ENCODE data around the gene TBC1D14.

The TBC1D14 gene, protein sequence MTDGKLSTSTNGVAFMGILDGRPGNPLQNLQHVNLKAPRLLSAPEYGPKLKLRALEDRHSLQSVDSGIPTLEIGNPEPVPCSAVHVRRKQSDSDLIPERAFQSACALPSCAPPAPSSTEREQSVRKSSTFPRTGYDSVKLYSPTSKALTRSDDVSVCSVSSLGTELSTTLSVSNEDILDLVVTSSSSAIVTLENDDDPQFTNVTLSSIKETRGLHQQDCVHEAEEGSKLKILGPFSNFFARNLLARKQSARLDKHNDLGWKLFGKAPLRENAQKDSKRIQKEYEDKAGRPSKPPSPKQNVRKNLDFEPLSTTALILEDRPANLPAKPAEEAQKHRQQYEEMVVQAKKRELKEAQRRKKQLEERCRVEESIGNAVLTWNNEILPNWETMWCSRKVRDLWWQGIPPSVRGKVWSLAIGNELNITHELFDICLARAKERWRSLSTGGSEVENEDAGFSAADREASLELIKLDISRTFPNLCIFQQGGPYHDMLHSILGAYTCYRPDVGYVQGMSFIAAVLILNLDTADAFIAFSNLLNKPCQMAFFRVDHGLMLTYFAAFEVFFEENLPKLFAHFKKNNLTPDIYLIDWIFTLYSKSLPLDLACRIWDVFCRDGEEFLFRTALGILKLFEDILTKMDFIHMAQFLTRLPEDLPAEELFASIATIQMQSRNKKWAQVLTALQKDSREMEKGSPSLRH

DNA sequence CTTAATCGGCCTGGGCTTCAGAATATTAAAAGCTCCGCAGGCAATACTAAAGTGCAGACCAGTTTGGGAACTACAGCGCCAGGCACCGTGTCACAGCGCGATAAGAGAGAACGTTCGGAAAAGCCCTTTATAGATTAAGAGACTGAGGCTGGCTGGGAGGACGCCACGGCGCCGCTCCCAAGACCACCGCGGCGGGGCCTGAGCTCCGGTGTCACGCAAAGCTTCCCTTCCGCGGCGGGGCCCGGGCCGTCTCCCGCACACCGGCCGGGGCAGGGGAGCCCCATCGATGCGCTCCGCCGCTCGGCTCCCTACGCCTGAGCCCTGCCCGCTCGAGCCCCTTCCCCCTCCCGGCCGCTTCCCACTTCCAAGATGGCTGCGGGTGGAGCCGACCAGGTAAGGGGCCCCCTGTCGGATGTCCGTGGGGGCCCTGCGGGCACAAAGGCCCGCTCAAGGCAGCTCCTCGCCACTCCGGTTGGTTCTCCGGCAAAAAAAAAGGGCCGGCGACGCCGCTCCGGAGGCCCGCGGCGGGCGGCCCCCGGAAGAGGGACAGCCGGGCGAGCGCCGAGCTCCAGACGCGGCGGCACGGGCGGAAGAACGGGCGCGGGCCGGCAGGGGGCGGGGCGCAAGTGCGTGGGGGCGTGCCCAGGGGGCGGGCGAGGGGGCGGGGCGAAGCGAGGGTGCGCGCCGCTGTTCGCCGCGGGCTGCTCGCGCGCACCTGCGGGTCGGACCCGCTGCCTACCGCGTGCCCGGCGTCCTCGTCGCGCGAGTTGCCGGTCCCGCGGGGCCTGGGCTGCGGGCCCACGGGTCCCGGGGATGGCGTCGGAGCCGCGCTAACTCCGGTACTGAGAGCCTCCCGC lies at the start of gene TBC1D14:
Gene TBC1D14, plus strand, starts transcription at position 714 of the 857 bp plus-strand sequence. CDS start 13,564 bp downstream, outside the sequence.
- peak; percentile 86 for DNase-seq

DNA sequence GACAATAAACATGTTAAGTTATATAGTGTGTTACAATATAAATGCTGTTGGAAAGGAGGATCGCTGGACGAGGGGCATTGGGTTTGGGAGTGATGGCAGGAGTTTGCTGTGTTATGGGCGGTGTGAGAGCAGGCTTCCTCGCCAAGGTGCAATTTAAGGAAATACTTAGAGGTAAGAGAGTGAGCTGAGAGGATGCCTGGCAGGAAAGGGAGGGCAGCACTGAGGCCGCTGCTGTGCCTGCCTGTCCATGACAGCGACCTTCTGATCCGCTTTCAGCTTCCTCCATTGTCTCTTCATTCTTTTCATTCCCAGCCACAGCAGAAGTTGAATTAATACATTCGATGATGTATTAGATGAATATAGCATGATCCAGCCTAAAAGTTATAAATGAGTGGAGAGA lies 41.2 kb upstream of the TBC1D14 start:
- no peak for DNase-seq

DNA sequence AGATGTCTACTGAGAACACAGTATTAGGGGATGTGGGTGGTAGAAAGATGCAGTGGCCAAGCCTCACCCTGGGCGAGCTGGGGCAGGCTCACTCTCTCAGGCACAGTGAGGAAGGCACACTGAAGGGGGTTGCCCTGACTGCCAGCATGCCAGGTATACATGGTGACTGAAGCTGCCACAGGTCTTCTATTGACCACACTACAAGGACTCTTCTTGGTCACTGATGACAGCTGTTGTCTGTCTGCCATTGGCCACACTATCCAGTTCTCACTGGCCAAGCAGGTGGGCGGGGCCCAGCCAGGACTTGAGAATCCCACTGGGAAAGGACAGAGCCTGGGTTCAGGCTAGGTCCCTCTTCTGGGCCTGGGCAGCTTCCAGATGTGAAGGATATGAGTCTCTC lies 39.7 kb upstream of the TBC1D14 start:
- no peak for DNase-seq

DNA sequence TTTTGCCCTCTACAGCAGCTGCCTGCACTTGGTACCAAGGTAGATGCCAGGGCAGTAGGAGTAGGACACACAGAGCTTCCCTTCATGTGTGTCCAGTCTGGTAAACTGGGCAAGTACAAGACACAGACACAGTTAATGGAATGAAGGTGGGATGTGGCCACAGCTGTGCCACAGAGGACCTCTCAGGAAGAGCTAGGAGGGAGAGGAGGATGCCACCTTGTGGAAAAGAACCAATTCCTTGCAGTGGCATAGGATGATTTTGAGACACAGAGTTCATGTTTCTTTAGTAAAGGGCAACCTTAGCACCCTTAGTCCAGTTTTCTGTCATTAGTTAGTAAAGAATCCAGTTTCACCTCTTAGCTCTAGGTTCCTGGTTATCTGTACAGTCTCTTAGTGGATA lies 36.3 kb upstream of the TBC1D14 start:
- no peak for DNase-seq

DNA sequence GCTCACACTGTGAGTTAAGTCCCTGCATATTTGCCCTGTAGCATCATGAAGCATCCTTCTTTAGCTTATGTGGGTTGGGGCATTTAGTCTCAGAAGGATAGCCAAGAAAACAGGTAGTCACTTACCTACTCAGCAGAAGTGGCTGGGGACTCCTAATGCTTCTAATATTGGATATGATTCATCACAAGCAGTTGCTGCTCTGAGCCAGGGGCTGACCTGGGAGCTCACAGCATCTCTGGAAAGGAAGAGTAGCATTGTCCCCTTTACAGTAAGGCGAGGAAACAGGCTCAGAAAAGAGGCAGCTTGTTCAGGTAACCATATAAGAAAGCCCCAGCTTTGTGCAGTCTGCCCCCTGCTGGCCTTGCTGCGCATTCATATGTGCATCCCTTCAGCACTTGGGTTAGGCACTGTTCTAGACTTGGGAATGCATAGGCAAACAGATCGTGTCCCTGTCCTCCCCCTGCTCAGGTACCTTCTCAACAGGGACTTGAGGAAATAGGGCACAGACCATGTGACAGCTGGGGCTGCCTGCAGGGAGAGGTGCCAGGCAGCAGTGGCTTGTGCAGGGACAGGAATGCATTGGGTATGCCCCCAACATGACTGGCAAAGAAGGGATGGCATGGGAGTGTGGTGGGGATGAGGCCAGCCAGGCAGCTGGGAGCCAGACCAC lies 35.7 kb upstream of the TBC1D14 start:
- peak; percentile 85 for DNase-seq

DNA sequence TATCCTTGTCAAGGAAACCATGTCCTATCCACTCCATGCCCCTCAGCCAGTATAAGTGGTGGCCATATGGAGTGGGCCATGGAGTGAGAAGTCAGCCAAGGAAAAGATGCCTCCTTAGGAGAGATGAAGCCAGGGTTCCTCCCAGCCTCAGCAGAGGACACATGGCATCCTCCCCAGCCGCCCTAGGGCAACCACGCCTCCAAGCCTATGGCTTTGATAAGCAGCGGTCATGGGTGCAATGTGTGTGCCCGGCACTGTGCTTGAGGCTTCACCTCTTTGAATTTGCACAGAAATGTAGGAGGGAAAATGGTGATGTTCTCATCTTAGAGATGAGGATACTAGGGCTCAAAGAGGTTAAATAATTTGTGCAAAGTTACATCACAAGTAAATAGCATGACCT lies 34.6 kb upstream of the TBC1D14 start:
- DNase-seq = no peak

DNA sequence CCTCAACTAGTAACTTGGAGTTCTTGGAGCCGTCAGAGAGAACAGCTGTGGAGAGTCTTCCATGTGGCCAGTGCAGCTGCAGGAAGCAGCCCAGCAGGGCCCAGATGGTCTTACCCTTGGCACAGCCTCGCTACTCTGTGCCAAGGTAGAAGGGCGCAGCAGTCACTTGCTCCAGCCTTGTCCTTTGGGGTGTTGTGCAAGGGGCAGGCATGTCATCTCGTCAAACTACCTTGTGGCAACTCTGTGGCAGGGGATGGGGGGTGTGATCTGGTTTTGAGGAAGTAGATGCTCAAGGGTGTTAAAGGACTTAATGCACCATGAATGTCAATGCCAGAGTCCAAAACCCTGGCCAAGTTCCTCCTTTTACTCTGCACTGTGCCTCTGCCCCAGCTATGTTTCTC lies 34.2 kb upstream of the TBC1D14 start:
- DNase-seq = no peak

DNA sequence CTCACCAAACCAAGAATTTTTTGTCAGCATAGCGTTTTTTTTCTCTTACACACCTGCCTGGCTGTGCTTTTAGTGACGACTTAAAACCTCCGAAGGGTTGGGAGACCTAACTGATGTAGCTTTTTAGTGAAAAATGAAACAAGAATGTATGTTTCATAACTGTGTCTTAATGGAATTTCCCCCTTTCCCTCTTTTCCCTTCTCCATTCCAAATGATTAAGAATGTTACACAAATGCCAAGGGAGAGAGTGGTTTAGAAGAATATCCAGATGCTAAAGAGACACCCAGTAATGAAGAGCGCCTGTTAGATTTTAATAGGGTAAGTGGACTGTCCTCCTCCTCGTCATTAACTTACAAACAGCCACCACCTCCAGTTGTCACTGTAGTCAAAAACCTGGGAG lies 33.2 kb upstream of the TBC1D14 start:
- no peak for DNase-seq

DNA sequence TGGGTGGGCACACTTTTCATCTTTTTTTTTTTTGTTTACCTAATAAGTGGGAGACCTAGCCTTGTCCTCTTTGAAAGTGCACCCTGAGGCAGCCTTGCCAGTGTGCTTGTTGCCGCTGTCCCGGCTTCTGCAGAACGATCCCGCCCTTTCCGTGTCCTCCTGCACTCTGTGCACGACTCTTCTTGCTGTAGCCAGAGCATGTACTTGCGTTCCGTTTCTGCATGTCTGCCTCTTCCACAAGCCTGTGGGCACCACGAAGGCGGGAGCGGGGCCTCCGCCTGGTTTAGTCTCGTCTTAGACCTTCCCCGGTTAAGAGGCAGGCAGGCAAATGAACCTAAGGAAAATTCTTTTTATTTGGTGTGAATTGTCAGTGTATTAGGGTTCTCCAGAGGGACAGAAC lies 32.6 kb upstream of the TBC1D14 start:
- DNase-seq = no peak

DNA sequence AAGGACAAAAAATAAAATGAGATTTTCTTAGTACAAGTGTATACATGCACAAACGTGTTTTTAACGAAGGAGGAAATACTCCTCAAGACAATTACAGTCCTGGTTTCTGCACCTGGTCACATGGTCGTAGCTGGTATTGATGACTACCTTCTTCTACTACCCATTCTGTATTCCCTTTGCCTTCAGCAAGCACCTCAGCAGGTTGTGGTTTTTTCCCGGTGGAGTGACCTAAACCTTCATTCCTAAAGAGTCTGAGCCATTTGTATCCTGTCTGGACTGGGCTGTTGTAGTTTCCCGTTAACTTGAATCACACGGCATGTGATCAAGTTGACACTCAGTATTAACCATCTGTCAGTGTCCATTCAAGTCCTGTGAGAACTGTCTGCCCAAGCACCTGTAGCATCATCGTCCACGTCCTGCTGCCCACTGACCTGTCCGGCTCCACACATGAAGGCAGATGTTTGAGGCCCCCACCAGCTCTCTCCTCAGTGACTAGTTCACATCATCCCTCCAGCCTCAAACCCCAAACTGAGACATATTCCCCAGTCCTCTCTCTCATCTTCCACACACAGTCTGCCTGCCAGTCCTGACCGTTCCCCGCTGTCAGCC lies 31.1 kb upstream of the TBC1D14 start:
- no peak for DNase-seq

DNA sequence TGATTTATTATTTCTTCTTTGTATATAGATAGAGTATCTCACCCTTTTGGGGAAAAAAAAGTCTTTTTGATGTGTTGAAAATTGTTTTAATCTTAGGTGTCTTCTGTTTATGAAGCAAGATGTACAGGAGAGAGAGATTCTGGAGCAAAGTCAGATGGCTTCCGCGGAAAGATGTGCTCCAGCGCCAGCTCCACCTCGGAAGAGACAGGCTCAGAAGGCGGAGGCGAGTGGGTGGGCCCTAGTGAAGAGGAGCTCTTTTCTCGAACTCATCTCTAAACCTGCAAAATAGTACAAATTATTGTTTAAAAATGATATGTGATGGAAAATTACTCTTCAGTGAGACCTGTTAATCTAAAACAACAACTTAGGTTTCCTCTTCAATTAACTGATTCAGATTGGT lies 28.9 kb upstream of the TBC1D14 start:
- DNase-seq = no peak

DNA sequence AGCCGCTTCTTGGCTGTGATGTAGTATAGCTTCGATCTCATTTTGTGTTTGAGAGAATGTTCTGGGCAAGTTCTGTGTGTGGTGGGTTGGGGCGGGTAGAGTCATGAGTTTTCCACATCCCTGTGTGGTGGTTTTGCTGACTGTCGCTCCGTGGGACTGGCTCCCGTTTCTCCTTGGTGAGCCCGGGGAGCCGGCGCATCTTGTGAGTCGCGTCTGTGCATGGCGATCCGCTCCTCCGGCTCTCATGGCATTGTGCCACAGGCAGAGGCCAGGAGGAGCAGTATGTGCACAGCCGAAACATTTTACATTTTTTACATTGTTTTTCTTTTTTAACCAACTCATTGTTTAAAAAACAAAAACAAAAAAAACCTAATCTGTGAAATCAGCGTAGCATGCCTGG lies 27.7 kb upstream of the TBC1D14 start:
- DNase-seq = no peak

DNA sequence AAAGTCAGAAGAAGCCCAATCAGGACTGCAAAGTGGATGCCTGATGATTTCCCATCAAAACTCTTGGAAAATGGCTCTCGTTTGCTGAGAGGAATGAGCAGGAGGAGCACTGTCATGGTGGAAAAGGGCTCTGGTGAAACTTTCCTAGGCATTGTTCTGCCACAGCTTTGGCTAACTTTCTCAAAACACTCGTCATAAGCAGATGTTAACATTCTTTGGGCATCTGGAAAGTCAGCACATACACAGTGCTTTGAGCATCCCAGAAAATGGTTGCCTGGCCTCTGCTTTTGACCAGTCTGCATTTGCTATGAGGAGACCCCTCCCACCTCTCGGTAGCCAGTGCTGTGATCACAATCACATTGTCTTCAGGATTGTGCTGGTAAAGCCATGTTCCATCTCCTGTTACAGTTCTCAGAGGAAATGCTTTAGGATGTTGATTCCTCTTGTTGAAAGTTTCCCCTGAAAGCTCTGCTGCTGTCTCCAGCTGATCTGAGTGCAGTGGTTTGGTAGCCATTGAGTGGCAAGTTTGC lies 25.2 kb upstream of the TBC1D14 start:
- no peak for DNase-seq

DNA sequence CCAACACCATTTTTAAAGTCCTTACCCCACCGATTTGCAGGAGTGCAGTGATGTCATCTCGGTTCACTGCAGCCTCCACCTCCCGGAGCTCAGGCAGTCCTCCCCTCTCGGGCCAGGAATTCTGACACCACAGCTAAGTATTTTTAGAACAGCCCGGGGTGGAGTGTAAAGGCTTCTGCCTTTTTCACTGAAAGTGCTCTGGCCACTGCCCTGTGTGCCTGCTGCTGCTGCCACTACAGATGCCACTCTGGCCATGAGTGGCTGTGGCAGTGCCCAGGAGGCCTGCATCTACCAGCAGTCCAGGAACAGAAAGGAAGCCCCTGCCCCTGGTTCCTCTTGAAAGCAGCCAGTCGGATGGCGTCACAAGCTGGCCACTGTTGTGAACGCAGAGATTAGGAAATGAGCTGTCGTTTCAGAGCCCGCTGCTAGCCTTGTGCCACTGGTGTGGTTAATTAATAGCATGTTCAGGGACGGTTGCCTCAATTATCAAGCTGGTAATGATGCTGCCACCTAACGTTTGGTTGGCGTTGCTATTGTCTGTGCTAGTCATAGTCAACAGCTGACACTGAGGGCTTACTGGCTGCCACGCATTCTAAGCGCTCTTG lies 23.6 kb upstream of the TBC1D14 start:
- DNase-seq = no peak

DNA sequence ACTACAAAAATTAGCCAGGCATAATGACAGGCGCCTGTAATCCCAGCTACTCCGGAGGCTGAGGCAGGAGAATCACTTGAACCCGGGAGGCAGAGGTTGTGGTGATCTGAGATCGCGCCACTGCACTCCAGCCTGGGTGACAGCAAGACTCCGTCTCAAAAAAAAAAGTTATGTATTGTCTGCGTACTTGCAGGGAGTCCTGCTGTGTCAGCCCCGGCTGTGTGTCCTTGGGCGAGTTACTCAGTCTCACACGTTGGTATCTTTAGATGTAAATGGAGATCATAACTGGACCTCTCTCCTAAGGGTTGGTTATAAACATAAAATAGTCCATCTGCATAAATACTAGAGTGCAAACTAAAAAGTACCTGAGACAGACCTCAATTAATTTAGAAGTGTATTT lies 22.7 kb upstream of the TBC1D14 start:
- DNase-seq = no peak

DNA sequence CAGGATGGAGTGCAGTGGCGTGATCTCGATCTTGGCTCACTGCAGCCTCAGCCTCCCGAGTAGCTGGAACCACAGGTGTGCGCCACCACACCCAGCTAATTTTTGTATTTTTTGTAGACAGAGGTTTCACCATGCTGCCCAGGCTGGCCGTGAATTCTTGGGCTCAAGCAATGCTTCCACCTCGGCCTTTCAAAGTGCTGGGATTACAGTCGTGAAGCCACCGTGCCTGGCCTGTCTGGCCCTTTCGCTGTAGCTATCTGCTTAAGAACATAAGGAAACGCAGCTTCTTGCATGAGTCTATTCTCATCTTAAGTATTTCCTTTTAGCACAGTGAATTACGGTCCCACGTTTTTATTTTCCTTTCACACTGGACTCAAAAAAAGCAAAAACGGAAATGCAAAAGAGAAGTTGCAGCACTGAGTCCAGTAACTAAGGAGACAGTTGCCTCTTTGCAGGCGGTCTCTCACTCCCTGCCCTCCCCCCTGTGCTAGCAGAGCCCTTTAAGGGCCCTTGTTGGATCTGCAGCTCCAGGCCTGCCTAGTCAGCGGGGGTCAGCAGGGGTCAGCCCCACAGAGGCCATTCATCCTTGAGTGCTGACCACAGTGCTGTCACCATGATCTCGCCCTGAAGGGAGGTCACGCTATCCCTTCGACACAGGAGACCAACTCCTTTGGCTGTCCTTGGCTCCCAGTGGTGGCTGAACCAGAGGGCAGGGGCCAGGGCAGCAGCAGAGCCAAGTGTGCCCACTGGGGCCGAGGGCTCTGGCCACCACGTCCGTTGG lies 21.8 kb upstream of the TBC1D14 start:
- no peak for DNase-seq

DNA sequence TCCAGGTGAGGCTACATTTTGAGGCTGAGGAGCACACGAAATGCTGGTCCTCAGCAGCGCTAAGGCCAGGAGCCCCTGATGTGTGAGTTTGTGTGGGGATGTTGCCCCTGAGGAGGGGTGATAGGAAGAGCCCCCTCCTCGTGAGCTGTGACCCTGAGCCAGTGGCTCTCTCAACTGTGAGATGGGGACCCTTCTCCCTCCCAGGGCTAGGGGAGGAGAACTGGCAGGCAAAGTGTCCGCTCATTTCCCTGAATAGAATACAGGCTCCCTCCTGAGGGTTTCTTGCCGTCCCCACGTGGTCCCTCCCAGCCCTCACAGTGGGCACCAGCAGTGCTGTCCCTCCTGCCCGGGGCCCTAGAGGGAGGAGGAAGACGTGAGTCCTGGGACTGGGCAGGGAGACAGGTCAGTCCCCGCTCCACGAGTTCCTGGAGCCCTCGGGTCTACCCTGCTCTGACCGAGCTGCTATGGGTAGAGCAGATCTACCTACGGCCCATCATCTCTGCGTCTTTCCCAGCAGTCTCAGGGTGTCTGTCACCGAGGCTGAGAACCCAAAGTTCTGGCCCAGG lies 21.0 kb upstream of the TBC1D14 start:
- no peak for DNase-seq

DNA sequence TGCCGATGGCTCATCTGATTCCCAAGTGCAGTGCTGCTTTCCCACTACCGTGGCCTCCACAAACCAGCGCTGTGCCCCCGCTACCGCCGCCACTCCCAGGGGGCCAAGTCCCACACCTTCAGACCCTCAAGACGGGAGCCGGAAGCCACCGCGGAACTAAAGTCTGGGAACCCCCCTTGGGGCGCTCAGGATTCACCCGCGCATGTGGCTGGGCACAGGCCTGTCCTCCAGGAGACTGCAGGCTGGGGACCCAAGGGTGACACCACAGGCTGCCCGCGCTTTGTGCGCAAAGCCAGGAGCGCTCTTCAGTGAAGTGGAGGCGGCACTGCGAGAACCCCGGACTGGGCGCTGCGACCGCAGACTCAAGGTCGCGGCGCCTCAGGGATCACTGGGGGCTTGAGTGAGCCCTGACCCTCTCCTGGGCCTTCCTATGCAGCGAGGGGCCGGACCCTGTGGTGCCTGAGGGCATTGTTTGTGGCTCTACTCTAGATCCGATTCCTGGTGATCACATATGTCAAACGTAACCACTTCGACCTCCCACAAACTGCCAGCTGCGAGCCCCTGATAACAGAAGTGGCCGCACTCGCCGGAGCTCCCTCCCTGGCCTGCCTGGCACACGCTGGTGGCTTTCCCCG lies 20.4 kb upstream of the TBC1D14 start:
- DNase-seq = no peak

DNA sequence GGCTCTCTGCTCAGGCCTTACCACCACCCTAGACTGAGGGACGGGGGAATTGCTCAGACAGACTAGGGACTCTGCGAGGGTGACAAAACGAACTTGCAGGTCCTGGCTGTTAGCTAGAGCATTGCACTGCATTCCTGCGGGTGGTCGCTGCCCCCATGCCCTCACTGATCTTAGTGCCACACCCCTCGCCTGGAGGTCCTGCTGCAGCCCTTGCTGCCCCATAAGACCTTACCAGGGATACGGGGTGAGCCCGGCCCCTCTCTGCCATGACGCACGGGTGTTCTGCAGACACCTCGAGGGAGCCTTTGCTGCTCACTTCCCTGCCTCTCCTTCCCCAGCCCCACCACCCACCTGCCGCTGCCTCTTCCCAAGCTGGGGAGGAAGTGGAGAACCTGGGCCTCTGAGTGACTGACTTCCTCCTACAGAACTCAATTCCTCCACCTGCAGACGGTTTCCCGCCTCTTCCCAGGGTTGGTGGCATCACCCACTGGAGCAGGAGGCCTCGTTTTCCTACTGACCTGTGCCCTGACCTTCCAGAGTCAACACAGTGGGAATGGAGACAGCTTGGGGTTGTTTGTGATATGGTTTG lies 19.8 kb upstream of the TBC1D14 start:
- no peak for DNase-seq

DNA sequence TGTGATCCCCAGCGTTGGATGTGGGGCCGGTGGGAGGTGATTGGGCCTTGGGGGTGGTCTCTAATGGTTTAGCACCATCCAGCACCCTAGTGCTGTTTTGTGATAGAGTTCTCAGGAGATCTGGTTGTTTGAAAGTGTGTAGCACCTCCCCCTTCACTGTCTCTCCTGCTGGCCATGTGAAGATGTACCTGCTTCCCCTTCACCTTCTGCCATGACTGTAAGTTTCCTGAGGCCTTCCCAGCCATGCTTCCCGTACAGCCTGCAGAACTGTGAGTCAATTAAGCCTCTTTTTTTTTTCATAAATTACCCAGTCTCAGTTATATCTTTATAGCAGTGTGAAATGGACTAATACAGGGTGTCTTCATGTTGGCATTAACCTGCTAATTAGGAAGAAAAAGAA lies 19.3 kb upstream of the TBC1D14 start:
- no peak for DNase-seq
